ENCODE results near the gene INPP4B.

Gene INPP4B

DNA sequence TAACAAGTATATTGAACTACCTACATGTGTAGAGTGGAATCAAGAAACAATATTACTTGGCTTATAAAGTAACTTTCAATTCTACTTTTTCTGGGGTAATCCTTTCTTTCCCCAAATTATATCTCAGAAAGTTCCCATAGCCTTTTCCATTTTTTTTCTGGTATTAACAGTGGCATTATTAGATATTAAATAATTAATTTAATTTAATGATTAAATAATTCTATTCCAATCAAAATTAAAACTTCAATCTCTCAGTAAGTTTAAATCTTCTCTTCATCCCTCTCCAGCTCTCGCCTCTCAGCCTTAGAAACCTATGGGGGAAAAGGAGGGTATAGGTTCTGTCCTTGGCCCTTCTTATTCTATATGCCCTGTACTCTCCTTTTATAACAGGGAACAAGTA is 262.4 kb downstream of the INPP4B start:
- in situ Hi-C loops (cut with MboI; ENCODE audit: low sequenced_read_pairs) = no loop called here

GRCh38 chr4:142582340-142582739 is 263.8 kb downstream of the INPP4B start:
- in situ Hi-C loops (cut with MboI; ENCODE audit: low sequenced_read_pairs) = no loop called here

DNA sequence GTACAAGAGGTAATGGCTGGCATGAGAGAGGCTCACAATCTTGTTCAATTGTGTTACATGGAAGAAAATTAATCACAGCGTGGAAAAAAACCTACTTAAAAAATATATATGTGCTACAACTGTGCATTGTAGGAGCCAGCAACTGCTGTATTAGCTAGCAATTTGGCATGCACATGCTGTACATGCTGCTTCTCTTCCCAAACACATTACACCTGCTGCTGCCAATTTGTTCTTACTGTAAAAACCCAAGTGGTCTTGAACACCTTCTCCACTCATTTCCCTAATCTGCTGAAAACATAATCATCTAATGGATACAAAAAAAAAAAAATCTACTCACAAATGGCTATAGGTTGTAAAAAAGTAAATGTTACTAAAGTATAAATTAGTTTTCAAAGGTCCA is 264.2 kb downstream of the INPP4B start:
- in situ Hi-C loops (cut with MboI; ENCODE audit: low sequenced_read_pairs) = no loop called here

- in situ Hi-C loops (cut with MboI; ENCODE audit: low sequenced_read_pairs) = no loop called here
These were observed 266.7 kb downstream of the INPP4B start for GRCh38 chr4:142579443-142579842.

DNA sequence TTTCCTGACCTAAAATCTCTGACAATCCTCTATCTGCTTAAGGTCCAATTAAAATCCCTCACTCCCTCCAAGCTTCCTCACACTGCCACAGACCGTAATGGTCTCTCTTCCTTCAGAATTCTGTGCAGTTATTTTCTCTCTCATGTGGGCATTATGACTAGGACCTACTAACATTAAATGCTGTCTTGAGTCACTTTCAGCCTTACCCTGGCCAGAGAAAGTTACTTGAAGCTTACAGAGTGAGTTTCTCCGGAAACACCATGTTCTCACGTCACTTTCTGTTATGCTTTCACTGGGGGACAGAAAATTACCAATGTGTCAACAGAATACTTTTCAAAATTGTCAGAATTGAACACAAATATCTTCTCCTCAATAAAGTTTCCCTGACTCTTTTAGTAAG is 271.8 kb downstream of the INPP4B start:
- in situ Hi-C loops (cut with MboI; ENCODE audit: low sequenced_read_pairs) = no loop called here

DNA sequence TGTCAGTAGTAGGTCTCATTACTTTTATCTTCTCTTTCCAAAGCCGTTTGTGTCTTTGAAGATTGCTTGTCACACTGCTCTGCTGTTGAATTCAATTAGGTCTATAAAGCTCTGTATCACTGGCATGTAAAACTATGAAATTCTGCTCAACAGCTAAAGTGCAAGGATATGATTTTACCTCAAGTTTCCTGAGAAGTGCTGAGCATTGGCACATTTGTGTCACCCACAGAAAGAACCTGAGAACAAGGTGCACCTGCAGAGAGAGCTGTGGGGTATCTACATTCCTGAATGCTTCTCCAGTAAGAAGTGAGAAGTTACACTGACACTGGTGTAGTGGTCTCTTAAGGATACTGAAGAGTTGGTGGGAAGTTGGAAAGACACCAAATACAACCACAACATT is 274.0 kb downstream of the INPP4B start:
- in situ Hi-C loops (cut with MboI; ENCODE audit: low sequenced_read_pairs) = no loop called here

GRCh38 chr4:142567620-142568451 is 278.3 kb downstream of the INPP4B start:
- in situ Hi-C loops (cut with MboI; ENCODE audit: low sequenced_read_pairs) = no loop called here

DNA sequence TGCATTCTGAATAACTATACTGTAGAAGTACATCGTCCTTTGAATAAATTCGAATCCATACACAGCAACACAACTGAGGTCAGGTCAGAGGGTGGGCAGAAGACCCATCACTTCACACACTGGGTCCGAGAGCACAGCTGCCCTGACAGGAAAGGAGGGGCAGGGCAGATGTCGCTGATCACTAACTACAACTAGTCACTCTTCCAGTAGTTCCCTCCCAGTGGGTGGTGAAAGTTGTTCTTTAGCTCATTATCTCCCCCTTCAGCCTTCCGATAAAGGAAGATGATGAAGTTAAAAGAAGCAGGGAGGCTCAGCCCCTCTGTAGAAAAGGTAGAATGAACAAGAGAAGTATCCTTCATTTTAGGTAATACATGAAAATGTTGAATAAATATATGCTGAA is 278.9 kb downstream of the INPP4B start:
- in situ Hi-C loops (cut with MboI; ENCODE audit: low sequenced_read_pairs) = no loop called here

DNA sequence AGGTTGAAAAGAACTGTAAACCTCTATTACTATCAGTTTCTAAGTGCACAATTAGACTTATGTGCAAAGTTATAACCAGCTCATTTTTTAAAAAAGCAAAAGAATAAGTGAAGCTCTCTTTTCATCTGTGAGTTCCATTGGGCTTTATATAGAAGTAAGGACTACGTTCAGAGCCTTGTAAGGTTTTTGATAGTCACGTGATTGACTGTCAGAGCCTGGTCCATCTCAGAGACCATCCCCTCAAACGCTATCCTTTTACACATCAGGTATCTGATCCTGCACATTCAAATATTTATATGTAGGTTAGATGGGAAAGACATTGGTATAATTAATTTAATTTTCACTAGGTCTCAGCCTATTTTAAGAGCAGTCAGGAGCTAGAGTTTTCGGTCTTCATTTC is 279.3 kb downstream of the INPP4B start:
- in situ Hi-C loops (cut with MboI; ENCODE audit: low sequenced_read_pairs) = no loop called here

GRCh38 chr4:142566243-142566642 is 279.9 kb downstream of the INPP4B start:
- in situ Hi-C loops (cut with MboI; ENCODE audit: low sequenced_read_pairs) = no loop called here

DNA sequence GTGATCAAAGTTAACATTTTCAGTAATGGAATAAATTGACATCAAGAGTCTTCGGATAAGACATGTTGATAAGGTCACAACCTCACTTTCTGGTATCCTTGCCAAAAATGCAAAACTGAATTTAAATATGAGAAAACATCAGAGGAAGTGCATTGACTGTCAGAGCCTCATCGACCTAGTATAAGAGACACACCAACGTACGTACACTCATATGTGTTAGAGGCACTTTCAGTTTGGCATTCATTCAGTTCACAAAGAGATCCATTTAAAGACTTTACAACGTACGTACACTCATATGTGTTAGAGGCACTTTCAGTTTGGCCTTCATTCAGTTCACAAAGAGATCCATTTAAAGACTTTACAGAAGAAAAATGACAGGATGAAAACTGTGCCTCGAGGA is 280.3 kb downstream of the INPP4B start:
- in situ Hi-C loops (cut with MboI; ENCODE audit: low sequenced_read_pairs) = no loop called here

- in situ Hi-C loops (cut with MboI; ENCODE audit: low sequenced_read_pairs) = no loop called here
These were observed 282.3 kb downstream of the INPP4B start for GRCh38 chr4:142563682-142564291.

DNA sequence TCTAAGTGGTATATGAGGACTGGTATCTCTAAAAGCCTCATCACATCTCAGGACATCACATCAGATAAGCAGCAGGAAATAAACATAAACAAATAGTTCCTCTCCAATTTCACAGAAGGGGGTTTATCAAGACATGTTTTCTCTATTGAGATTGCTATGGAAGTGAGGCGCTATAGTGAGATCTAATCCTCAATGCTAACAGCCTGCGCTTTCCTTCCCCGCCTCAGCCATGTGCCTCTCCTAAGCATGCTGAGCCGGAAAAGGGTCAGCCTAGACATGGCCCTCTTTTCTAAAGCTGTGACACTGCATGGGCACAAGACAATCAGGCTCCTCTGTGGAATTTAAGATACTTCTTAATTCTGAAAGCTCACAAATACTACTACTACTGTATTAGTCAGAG is 286.1 kb downstream of the INPP4B start:
- in situ Hi-C loops (cut with MboI; ENCODE audit: low sequenced_read_pairs) = no loop called here

DNA sequence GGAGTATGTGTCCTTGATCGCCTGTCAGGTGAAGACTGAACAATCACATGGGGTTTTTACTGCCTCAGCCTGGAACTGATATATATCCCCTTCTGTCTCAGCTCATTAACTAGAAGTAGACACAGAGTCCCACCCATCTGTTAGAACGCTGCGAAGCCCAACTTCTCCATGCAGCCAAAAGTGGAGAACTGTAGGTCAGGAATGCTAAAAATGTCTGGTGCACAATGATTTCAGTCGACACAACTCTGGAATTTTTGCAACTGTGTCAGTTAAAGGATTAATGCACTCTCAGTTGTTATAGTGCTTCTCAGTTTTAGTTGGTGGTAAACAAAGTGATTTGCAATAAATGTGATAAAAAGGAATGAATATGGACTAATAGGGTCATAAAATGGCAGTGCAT is 287.2 kb downstream of the INPP4B start:
- in situ Hi-C loops (cut with MboI; ENCODE audit: low sequenced_read_pairs) = no loop called here

GRCh38 chr4:142557239-142557801 is 288.8 kb downstream of the INPP4B start:
- in situ Hi-C loops (cut with MboI; ENCODE audit: low sequenced_read_pairs) = no loop called here

GRCh38 chr4:142556570-142557238 is 289.4 kb downstream of the INPP4B start:
- in situ Hi-C loops (cut with MboI; ENCODE audit: low sequenced_read_pairs) = no loop called here

GRCh38 chr4:142556048-142556447 is 290.1 kb downstream of the INPP4B start:
- in situ Hi-C loops (cut with MboI; ENCODE audit: low sequenced_read_pairs) = no loop called here

DNA sequence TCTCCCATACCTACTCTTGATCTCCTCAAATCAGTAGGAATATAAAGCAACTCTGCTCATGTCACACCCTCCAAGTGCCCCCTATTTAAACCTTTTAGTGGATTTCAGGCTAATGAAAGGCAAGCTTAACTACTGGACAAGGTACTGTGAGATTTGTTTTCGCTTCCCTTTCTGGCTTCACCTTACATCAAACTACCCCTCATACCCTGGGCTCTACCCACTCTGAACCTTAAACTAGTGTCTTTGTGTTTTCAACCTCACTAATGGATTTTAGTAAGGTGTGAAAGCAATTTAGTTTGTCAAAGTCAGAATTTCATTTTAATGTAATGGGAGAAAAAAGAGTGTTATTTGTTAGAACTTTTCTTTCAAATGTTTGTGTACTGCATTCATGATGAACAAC is 291.7 kb downstream of the INPP4B start:
- in situ Hi-C loops (cut with MboI; ENCODE audit: low sequenced_read_pairs) = no loop called here

- in situ Hi-C loops (cut with MboI; ENCODE audit: low sequenced_read_pairs) = no loop called here
These were observed 294.4 kb downstream of the INPP4B start for GRCh38 chr4:142551517-142552305.

- in situ Hi-C loops (cut with MboI; ENCODE audit: low sequenced_read_pairs) = no loop called here
These were observed 295.1 kb downstream of the INPP4B start for GRCh38 chr4:142550965-142551364.

Data from HL-60/S4 treated with phorbol 12-myristate 13-acetate at 8.2 ng/mL for 4 days and 3 days (cell line).